Esophagus squamous epithelium (tissue), 5 donors: ENCODE data around the gene VANGL2. TPM values are rescaled to one million over a fixed set of nuclear protein-coding genes. Genes with fewer than 3 reads are reported as not detected.

Source experiments
- DNase-seq: peaks from one replicate; lab custom pipeline; 2025; lab: John Stamatoyannopoulos, UW
- H3K27ac ChIP-seq, 4 donors: fragments of 200-600 bp; sonication (generic); one replicate each; pipeline ENCODE4 v1.5.1; 2016 to 2019; ENCODE audit warnings: mild to moderate bottlenecking in 1 of 4
- H3K27me3 ChIP-seq, 4 donors: fragments of 200-600 bp; sonication (generic); 1 replicate in 3 of 4; 2 replicates in 1 of 4; pipeline versions ENCODE4 v1.5.1 to v1.6.0; 2017 to 2021; ENCODE audit warnings: antibody characterized with exemption in 1 of 4
- H3K36me3 ChIP-seq, 3 donors: fragments of 200-600 bp; sonication (generic); one replicate each; pipeline ENCODE4 v1.5.1; 2016 to 2019
- H3K4me1 ChIP-seq, 3 donors: fragments of 200-600 bp; sonication (generic); one replicate each; pipeline ENCODE4 v1.5.1; 2017 to 2019
- H3K4me3 ChIP-seq, 4 donors: fragments of 200-600 bp; sonication (generic); 1 replicate in 3 of 4; 2 replicates in 1 of 4; pipeline ENCODE4 v1.5.1; 2016 to 2019; ENCODE audit warnings: mild to moderate bottlenecking in 2 of 4, moderate library complexity in 1 of 4
- H3K9me3 ChIP-seq, 3 donors: fragments of 200-600 bp; sonication (generic); one replicate each; pipeline ENCODE4 v1.5.1; 2016 to 2019
- CTCF ChIP-seq, 6 experiments: fragments of 450-650 bp in 4 of 6; fragments of 200-600 bp in 2 of 6; sonication (generic) in 2 of 6; IDR thresholded peaks; one replicate each; pipeline ENCODE4 v1.5.1; 2016 to 2019; ENCODE audit warnings: antibody characterized with exemption in 6 of 6, mild to moderate bottlenecking in 4 of 6, moderate library complexity in 4 of 6
- POLR2A ChIP-seq, 4 donors: fragments of 450-650 bp; IDR thresholded peaks; one replicate each; pipeline ENCODE4 v1.6.1; 2017; ENCODE audit warnings: antibody characterized with exemption in 4 of 4, mild to moderate bottlenecking in 4 of 4, moderate library complexity in 3 of 4
- WGBS, 2 donors: methylation state at CpG; one replicate each; pipeline ENCODE4 v1.1.5; 2018; 5-methylcytosine and 5-hydroxymethylcytosine counted together
- intact Hi-C: fragments of 100-400 bp; cut with DNase I; formaldehyde crosslinking; loops from one replicate; pipeline ENCODE4 v1.15.0; 2022
- total RNA-seq, 4 donors: library from RNA; depleted of rRNA; stranded (reverse); fragments of >200 nt; gene quantifications; one replicate each; pipeline ENCODE4 v1.1.0, GENCODE V29; 2016
- donor health status: DM: yes; HTN: yes; CAD: no.

VANGL2 gene
- total RNA-seq, 4 donors from 2014 or later: 5.9 to 10.8 (median 7.7) TPM

- 83 to 92% methylated on average over 2 of the region's 2 CpGs for WGBS, 2 donors
- intact Hi-C loops: no loop called here
- H3K4me1 ChIP-seq: no peaks in the 10 kb centered on the region
- no peaks in the 10 kb centered on the region for H3K27me3 ChIP-seq
- H3K9me3 ChIP-seq: no peaks in the 10 kb centered on the region
- H3K4me3 ChIP-seq: no peak overlapping the region
- H3K36me3 ChIP-seq: no peaks in the 10 kb centered on the region
- TF ChIP-seq POLR2A (IDR thresholded peaks at IDR 0.05) (no peak), CTCF (IDR thresholded peaks at IDR 0.05) (no peak)
- no peak overlapping the region for H3K27ac ChIP-seq
- no peak for DNase-seq
Measured at GRCh38 chr1:160438935-160439334, 38.6 kb downstream of the VANGL2 start.

GRCh38 chr1:160439718-160440117 is 39.4 kb downstream of the VANGL2 start:
- no peak overlapping the region for H3K4me3 ChIP-seq
- DNase-seq: no peak
- TF ChIP-seq POLR2A (IDR thresholded peaks at IDR 0.05): no peak
- no peak for TF ChIP-seq CTCF (IDR thresholded peaks at IDR 0.05)
- intact Hi-C loops: no loop called here
- no peaks in the 10 kb centered on the region for H3K4me1 ChIP-seq
- WGBS, 2 donors: 64 to 66% methylated on average over 2 of the region's 2 CpGs
- H3K27me3 ChIP-seq: peaks cover 0 to 1% (median 0%) of the 10 kb centered on the region in 4 donors
- no peak overlapping the region for H3K27ac ChIP-seq
- no peaks in the 10 kb centered on the region for H3K36me3 ChIP-seq
- H3K9me3 ChIP-seq: no peaks in the 10 kb centered on the region

- Histone ChIP-seq H3K27me3 (peaks cover 0 to 10% (median 1%) of the 10 kb centered on the region in 4 donors), H3K36me3 (no peaks in the 10 kb centered on the region), H3K9me3 (no peaks in the 10 kb centered on the region), H3K27ac (no peak overlapping the region), H3K4me3 (no peak overlapping the region), H3K4me1 (no peaks in the 10 kb centered on the region)
- TF ChIP-seq CTCF (IDR thresholded peaks at IDR 0.05) (no peak), POLR2A (IDR thresholded peaks at IDR 0.05) (no peak)
- 44 to 47% methylated on average over 8 of the region's 8 CpGs for WGBS, 2 donors
- intact Hi-C loops: no loop called here
- DNase-seq: no peak
Measured at GRCh38 chr1:160446945-160447600, 46.7 kb downstream of the VANGL2 start.

GRCh38 chr1:160449494-160449893 is 49.1 kb downstream of the VANGL2 start:
- no peak for TF ChIP-seq CTCF (IDR thresholded peaks at IDR 0.05)
- no peak for TF ChIP-seq POLR2A (IDR thresholded peaks at IDR 0.05)
- H3K36me3 ChIP-seq: no peaks in the 10 kb centered on the region
- H3K4me3 ChIP-seq: no peak overlapping the region
- H3K27me3 ChIP-seq: peaks cover 0 to 10% (median 1%) of the 10 kb centered on the region in 4 donors
- no peak for DNase-seq
- intact Hi-C loops: no loop called here
- 78 to 83% methylated on average over 2 of the region's 2 CpGs for WGBS, 2 donors
- H3K4me1 ChIP-seq: no peaks in the 10 kb centered on the region
- H3K9me3 ChIP-seq: no peaks in the 10 kb centered on the region
- no peak overlapping the region for H3K27ac ChIP-seq

GRCh38 chr1:160451119-160451858 is 50.9 kb downstream of the VANGL2 start:
- Histone ChIP-seq H3K4me3 (no peak overlapping the region), H3K27me3 (peaks cover 0 to 10% (median 0%) of the 10 kb centered on the region in 4 donors), H3K36me3 (no peaks in the 10 kb centered on the region), H3K27ac (no peak overlapping the region), H3K9me3 (no peaks in the 10 kb centered on the region), H3K4me1 (no peaks in the 10 kb centered on the region)
- TF ChIP-seq CTCF (IDR thresholded peaks at IDR 0.05) (no peak), POLR2A (IDR thresholded peaks at IDR 0.05) (no peak)
- intact Hi-C loops: no loop called here
- WGBS, 2 donors: 54 to 64% methylated on average over 7 of the region's 7 CpGs
- DNase-seq: no peak
